NOMO-1 (cell line): ENCODE data around the gene FGFR1OP2.
A peak's percentile ranks its signal among the peaks of the same experiment; 100 is the strongest.
"Not testable (repeated sequence)": the region's sequence is repeated elsewhere in the genome, so short reads cannot be mapped to it uniquely, and the experiment has no call there.

ENCODE experiments used
- DNase-seq, 2 experiments: peaks; one replicate each; lab custom pipeline; 2025; ENCODE audit not compliant: unreplicated experiment in 2 of 2; lab: John Stamatoyannopoulos, UW

FGFR1OP2 gene

DNA sequence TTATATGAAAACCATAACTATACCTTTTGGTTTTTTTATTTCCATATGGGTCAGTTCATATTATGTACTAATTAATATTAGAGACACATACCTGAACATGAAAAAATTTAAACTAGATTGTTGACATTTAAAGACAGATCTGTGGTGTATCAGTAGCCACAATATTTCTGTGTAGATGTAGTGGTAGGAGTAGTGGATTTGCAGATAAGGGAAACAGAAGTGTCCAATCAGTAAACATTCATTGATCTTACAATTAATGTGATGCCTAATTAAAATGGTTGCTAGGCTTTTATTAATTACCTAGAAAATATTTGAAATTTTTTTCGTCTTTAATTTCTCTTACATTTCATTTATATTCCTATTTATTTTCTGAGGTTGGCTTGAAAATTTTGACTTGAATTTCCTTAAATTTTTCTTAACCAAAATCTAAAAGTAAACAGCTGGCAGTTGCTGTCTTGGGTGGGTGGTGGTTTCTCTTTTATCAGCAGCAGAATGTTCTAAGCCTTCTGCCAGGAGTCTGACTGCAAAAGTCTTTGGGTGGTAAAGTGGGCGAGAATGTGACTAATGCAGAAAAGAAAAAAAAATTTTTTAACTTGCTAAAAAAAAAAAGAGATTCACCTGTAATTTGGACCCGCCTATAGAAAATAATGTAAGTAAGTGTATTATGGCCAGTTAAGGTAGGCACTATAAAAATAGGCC is 2.4 kb downstream of the FGFR1OP2 start:
- no peak for DNase-seq

DNA sequence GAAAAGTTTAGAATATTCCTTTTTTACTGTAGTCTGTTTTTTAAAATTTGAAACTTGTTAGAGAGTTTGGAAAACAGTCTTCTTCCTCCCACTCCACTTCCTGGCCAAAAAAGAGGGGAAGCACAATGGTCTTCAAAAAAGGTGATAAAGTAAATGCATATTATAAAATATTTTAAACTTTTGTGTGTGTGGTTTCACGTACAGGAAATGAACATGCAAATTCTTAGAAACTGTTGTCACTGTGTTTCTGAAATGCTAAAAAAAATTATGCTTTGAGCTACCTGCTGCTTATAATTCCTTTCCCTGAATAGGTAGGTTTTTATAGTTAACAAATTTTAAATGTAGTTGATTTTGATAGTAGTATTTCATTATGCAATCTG is 2.9 kb downstream of the FGFR1OP2 start:
- no peak for DNase-seq

DNA sequence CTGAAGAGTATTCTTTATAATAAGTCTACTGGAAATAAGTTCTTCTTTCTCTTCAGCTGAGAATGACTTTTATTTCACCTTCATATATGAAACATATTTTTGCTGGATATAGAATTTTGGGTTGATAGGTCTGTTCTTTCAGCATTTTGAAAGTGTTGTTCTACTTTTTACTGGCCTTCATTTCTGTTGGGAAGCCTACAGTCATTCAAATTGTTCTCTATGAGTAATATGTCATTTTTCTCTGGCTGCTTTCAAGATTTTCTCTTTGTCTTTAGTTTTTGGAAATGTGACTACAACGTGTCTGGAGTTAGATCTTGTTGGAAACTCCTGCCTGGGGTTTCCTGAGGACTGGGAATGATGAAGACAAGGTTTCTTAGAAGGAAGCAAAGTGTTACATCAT is 10.0 kb downstream of the FGFR1OP2 start:
- no peak for DNase-seq

DNA sequence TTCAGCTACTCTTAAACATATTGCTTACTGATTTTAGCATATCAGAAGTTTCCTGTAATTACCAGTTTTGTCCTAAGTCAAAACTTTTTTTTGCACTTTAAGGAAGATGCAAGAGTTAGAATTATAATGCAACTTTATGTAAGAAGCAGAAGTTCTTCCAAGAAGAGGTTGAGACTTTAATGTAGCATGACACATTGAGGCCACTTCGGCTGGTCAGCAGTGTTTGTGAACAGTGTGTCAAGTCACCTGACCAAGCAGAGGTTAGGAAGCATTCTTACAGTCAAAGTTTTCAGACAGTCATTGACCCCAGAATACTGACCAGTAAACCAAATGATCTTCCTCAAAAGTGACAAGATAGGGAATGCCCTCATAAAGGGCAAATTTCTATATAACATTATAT is 15.2 kb downstream of the FGFR1OP2 start:
- peak; percentile 21 to 72 for DNase-seq

DNA sequence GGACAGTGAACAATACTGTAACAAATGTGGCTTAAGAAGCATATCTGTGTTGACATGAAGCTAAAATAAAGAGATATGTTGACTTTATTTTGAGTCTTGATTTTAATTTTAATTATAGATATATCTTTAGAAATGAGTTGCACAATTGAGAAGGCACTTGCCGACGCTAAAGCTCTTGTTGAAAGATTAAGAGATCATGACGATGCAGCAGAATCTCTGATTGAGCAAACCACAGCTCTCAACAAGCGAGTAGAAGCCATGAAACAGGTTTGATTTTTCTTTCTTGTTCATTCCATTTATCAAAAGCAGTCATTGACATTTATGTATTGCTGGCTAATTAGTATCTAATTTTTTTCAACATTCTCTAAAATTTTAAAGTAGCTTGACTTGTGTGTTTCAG is 15.8 kb downstream of the FGFR1OP2 start:
- DNase-seq, result peak in 1 of 2 experiments; percentile 55

DNA sequence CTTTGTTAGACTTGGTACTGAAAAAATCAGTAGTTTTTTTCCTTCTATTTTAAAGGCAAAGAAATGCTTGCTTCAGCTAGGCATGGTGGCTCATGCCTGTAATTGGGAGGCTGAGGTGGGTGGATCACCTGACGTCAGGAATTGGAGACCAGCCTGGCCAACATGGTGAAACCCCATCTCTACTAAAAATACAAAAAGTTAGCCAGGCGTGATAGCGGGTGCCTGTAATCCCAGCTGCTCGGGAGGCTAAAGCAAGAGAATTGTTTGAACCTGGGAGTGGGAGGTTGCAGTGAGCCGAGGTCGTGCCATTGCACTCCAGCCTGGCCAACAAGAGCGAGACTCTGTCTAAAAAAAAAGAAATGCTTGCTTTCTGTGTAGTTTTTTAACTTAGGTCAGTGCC is 23.1 kb downstream of the FGFR1OP2 start:
- DNase-seq, result not testable (repeated sequence)

DNA sequence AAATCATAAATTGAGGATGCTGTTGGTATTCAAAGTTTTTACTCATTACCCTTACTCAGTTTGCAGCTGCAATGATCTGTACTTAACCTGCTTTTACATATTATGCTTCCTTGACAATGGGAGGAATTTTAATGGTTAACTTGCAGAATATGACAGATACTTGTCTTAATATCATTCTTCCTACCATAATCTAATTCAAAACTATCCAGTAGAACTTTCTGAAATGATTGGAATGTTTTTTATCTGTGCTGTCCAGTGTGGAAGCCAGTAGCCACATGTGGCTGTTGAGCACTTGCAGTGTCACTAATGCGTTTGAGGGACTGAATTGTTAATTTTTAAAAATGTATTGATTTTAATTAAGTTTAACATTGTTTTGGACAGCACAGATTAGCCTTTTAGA is 23.5 kb downstream of the FGFR1OP2 start:
- DNase-seq, result no peak

DNA sequence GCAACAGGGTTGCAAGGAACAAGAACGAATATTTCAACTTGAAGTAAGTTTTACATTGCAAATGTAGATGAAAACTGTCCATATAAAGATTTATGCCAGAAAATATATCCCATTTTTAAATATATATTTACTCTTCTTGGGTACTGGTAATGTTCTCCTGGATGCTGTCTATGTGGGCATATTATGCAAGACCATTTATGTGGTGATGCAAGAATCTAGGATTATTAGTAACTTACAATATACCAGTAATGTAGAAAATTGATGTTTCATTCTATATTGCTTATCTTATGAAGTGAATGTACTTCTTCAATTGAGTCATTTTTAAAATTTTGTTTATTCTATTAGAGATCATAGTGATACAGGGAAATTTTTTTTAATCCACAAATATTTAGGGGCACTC is 25.1 kb downstream of the FGFR1OP2 start:
- peak in 1 of 2 experiments; percentile 5 for DNase-seq

DNA sequence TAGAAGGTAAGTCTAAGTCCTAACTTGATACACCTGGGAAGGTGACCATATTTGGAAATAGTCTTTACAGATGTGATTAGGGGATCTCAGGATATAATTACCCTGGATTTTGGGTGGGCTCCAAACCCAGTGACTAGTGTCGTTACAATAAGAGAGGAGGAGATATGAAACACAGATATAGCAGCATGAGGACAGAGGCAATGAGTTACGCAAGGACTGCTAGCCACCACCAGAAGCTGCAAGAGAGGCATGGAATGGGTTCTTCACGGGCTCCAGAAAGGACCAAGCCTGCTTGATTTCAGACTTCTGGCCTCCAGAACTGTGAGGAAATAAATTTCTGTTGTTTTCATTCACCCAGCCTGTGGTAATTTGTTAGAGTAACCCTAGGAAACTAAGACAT is 28.6 kb downstream of the FGFR1OP2 start:
- DNase-seq, result no peak

DNA sequence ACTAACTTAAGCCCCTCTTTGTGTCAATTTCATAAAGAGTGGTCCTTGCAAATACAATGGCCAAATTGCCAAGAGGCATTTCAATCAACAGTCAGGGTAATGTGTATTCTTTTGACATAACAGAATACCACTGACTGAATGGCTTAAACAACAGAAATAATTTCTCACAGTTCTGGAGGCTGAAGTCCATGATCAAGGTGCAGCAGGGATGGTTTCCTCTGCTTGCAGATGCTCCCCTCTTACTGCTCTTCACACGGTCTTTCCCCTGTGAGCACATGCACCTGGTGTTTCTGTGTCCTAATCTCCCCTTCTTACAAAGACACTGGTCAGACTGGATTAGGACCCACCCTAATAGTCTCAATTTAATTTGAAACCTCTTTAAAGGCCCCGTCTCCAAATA is 31.9 kb downstream of the FGFR1OP2 start:
- no peak for DNase-seq

DNA sequence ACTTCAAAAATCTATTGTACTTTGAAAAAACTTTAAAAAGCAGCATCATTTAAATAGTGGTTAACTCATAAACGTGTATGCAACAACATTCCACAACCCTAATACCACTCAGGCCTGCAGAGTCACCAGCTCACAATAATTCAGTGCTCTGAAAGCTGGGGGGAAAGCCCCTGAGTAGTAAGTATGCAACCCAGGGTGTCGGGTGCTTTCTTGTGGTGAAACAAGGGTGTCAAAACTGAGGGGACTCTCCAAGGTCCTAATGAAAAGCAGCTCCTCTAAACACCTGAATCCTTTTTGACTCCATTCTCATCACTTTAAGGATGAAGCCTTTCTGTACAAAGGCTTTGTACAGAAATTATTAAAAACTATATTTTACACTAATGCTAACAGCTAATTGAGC is 33.7 kb downstream of the FGFR1OP2 start:
- no peak for DNase-seq

DNA sequence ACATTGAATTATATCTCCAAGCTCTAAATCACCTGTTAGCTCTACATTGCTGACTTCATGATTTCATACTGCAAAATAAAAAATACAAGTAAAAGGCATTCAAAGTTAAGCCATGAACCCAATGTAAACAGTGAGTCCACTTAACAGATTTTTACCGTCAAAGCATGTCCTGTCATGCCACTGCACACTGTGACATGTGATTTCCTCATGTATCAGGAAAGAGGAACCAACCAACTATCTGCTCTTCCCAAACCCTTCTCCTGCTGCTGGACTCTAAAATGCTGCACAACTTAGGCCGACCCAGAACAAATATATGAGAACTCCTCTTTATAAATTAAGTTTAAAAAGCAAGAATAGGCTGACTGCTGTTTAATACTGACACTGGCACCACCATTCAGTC is 38.4 kb downstream of the FGFR1OP2 start:
- DNase-seq, result no peak

DNA sequence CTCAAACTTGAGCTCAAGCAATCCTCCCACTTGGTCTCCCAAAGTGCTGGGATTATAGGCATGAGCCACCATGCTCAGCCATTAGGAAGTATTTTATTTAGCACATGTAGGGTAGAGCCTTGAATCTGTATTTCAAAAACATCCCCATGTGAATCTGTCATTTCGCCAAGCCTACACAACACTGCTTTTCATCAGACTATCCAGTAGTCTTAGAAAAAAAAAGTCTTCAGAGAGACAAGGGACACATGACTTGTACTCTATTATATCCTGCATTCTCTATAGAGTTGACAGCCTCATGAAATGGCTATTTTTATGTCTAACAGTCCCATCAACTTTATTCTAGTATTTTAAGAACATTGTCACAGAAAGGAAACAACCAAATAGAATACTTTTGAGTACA is 40.5 kb downstream of the FGFR1OP2 start:
- no peak for DNase-seq

DNA sequence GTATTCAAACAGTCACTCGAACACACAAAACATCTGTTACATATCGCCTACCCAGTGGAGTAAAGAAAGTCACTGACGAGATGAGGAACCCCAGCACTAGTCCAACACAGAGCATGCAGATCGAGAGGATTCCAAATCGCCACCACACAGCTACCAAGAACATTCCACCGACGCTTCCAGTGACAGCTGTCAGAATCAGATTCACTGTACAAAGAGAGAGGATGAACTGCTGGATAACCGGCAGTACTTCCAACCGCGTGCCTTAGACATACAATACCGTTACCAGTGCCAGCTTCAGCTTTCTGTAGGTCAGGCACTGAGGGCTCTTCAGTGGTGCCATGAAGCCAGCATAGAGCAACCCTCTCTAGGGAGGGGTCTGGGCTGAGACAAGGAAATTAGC is 41.5 kb downstream of the FGFR1OP2 start:
- no peak for DNase-seq

DNA sequence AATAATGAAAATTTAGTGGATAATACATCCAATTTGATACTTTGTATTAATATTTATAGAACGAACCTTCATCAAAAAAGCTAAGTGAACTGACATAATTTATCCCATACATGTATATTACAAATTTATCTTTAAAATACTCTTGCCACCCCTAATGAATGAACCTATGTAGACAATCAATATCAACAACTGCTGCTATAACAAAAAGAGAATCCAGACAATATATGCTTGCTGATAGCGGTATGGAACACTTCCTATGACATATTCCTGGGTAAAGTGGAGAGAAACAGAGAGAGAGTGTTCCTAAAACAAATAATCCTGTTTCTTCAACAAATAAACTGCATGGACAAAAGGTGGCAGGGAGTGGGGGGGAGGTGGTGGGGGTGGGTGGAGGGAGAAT is 44.6 kb downstream of the FGFR1OP2 start:
- DNase-seq, result no peak

DNA sequence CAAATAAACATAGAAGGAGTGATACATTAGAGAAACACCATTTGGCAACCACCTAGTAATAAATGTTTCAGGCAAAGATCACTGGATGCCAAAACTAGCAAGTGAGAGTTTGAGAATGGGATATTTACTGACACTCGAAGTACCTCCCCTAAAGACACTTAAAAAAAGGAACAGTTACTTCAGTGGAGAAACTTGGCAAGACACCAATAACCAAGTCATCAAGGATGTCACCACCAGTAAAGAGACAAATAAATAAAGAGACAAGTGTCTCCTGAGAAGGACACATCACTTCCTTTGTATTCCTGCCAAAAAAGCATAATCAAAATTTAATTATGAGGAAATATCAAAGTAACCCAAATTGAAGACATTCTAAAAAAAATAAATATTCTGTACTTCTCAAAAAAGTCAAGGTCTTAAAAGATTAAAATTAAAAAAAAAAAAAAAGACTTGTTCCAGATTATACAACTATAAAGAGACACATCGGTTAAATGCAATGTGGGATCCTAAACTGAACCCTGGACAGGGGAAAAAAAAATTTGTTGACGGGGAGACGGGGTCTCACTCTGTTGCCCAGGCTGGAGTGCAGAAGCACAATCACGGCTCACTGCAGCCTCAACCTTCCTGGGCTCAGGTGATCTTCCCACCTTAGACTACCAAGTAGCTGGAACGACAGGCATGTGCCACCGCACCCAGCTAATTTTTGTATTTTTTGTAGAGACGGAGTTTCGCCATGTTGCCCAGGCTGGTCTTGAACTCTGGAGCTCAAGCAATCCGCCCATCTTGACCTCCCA is 49.6 kb downstream of the FGFR1OP2 start:
- DNase-seq, result peak; percentile 11 to 42

DNA sequence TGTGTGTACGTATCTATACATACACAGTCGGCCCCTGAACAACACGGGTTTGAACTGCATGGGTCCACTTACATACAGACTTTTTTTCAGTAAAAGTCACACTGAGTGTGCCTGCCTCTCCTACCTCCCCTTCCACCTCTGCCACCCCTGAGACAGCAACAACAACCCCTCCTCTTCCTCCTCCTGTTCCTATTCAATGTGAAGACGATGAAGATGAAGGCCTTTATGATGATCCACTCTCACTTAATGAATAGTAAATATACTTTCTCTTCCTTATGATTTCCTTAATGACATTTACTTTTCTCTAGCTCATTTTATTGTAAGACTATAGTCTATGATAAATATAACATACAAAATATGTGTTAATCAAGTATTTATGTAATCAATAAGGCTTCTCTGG is 50.4 kb downstream of the FGFR1OP2 start:
- DNase-seq, result no peak

DNA sequence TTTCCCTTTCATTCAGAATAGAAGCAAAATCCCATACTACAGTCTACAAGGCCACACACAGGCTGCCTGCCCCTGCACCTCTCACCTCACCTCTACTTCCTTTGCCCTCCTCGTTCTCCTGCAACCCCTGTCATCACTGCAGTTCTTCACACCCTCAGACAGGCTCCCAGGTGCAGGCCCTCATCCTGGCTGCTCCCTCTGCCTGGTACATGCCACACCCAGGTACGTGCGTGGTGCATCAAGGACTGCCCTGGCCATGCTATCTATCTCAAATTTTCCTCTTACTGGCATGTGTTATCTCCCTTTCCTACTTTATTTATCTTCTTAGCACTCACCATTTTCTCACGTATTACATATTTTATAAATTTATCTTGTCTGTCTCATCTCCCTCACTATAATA is 51.6 kb downstream of the FGFR1OP2 start:
- DNase-seq, result no peak

DNA sequence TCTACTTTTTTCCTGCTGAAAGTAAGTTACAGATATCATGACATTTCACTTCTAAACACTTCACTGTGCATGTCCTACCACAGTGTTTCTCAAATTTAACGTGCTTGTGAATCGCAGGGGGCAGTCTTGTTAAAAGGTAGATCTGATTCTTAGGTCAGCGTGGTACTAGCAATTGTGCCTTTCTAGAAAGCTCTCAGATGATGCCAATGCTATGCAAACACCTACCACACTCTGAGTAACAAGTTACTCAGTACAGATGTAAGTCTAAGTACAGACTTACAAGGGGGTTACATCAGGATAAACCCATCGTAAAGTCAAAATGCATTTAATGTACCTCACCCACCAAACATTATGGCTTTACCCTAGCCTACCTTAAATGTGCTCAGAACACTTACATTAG is 53.6 kb downstream of the FGFR1OP2 start:
- no peak for DNase-seq

DNA sequence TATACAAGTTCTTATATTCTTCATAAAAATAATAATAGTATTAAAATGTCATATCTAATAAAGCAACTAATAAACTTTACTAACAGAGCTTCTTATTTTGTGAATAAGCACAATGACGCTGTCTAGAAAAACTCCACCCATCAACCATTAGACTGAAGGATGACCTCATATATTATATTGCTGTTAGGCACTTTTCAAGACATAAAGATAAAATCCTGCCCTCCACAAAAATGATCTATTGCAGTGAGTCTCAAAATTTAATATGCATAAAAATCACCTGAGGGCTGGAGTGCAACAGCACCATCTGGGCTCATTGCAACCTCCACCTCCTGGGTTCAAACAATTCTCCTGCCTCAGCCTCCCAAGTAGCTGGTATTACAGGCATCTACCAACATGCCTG is 55.8 kb downstream of the FGFR1OP2 start:
- DNase-seq, result no peak

DNA sequence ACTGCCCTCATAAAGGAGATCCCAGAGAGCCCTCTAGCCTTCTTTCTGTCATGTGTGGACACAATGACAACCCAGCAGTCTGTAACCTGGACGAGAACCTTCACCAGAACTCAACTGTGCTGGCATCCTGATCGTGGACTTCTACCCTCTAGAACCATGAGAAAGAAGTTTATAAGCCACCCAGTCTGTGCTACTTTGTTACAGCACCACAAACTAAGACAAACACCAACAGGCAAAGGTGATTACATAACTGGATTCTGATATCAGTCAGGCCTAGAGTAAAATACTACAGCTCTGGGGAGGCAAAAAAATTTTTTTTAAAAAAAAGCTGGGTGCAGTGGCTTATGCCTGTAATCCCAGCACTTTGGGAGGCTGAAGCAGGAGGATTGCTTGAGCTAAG is 57.4 kb downstream of the FGFR1OP2 start:
- DNase-seq, result no peak

DNA sequence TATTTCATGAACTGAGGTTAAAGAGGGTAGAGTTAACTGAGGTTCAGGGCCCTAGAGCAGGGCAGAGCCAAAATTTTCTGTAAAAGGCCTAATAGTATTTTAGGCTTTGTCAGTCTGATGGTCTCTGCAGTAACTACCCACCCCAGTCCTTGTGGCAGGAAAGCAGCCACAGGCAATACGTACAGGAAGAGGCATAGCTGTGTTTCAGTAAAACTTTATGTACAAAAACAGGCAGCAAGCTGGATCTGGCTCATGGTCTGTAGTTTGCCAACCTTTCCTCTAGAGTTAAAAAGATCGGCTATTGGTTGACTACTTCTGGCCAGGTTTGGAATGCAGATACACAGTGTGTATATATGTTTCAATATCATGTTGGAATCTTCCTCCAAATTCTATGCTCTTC is 58.7 kb downstream of the FGFR1OP2 start:
- no peak for DNase-seq
